ENCODE measurements around the gene IL10RB. TPM values are rescaled to one million over a fixed set of nuclear protein-coding genes. Genes with fewer than 3 reads are reported as not detected.
A peak's percentile ranks its signal among the peaks of the same experiment; 100 is the strongest.

IL10RB gene
- total and polyA plus RNA-seq, 2 of the 13 experiments (the other 11 are each of a cell fraction or from before 2014, with no cell fraction given) = 17.4 to 18.2 TPM

DNA sequence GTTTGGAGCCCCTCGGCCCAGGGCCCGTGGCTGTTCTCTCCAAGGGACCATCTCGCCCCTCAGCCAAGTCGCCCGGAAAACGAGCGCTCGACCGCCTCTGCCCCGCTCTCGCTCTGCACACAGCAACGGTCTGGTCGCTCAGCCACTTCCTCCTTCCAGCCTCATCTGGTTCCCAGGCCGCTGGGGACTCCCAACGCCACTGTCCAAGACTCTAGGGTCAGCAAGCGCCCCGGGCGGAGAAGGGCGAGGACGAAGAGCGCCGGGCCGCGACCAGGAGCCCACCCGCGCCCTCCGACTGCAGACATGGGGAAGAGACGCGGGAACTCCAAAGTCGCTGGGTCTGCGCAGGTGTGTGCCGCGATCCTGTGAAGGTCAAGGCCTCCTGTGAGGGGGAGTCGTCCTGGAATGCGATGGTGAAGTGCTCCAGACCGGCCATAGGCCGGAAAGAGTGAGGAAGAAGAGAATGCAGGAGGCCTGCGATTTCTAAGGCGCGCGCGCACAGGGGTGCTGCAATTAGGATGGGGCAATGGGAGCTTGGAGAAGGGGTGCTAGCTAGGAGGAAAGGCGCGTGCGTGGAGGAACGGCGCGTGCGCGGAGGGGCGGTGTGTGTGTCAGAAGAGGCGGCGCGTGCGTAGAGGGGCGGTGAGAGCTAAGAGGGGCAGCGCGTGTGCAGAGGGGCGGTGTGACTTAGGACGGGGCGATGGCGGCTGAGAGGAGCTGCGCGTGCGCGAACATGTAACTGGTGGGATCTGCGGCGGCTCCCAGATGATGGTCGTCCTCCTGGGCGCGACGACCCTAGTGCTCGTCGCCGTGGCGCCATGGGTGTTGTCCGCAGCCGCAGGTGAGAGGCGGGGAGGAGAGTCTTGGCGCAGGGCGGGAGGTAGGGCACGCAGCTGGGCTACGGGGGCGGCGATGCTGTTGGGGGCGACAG lies 58.4 kb downstream of the IL10RB start, which contains the start of gene IFNAR1 (continued):
- TF ChIP-seq ZFP90 (CRISPR knock-in tag; IDR thresholded peaks at IDR 0.05; ENCODE audit: borderline replicate concordance) = peak; percentile 30; the same call in 1 of the 2 replicates
- peak; percentile 74; the same call in 1 of the 2 replicates for TF ChIP-seq ZNF350 (CRISPR knock-in tag; IDR thresholded peaks at IDR 0.05; ENCODE audit: borderline replicate concordance, low read depth)
- no peak for TF ChIP-seq ZSCAN20 (CRISPR knock-in tag; IDR thresholded peaks at IDR 0.05; ENCODE audit: borderline replicate concordance)
- TF ChIP-seq ZSCAN31 (CRISPR knock-in tag; IDR thresholded peaks at IDR 0.05; ENCODE audit: low read depth) = peak; percentile 48; the same call in 1 of the 2 replicates
- peak; percentile 69 for TF ChIP-seq SRSF1 (optimal IDR thresholded peaks at IDR 0.05; ENCODE audit: low read depth, low read length)
- TF ChIP-seq ZKSCAN5 (CRISPR knock-in tag; IDR thresholded peaks at IDR 0.05) = no peak
- TF ChIP-seq STAT6 (CRISPR knock-in tag; IDR thresholded peaks at IDR 0.05; ENCODE audit: borderline replicate concordance) = no peak
- TF ChIP-seq GMEB1 (CRISPR knock-in tag; IDR thresholded peaks at IDR 0.05; ENCODE audit: borderline replicate concordance) = peak; percentile 71; the same call in 1 of the 2 replicates
- no peak for TF ChIP-seq PREB (CRISPR knock-in tag; IDR thresholded peaks at IDR 0.05)
- peak; percentile 67; the same call in 1 of the 2 replicates for TF ChIP-seq CAMTA2 (CRISPR knock-in tag; IDR thresholded peaks at IDR 0.05; ENCODE audit: borderline replicate concordance)
- TF ChIP-seq HBP1 (CRISPR knock-in tag; IDR thresholded peaks at IDR 0.05; ENCODE audit: low read depth) = no peak
- TF ChIP-seq TBL1XR1 (IDR thresholded peaks at IDR 0.05; ENCODE audit: borderline replicate concordance, low read length, partially characterized antibody) = peak; percentile 14
- no peak for TF ChIP-seq FOXM1 (CRISPR knock-in tag; IDR thresholded peaks at IDR 0.05)
- no peak for TF ChIP-seq ZFP62 (CRISPR knock-in tag; IDR thresholded peaks at IDR 0.05)
- peak; percentile 65; the same call in 1 of the 2 replicates for TF ChIP-seq MAZ (IDR thresholded peaks at IDR 0.05; ENCODE audit: borderline replicate concordance, low read depth, low read length)
- TF ChIP-seq MAZ (CRISPR knock-in tag; IDR thresholded peaks at IDR 0.05; ENCODE audit: low read depth) = peak; percentile 54; the same call in 1 of the 2 replicates
- no peak for TF ChIP-seq TIGD3 (CRISPR knock-in tag; IDR thresholded peaks at IDR 0.05; ENCODE audit: borderline replicate concordance)
- TF ChIP-seq MLLT10 (CRISPR knock-in tag; IDR thresholded peaks at IDR 0.05) = no peak
